ENCODE data around the gene KAT14. TPM values are rescaled to one million over a fixed set of nuclear protein-coding genes. Genes with fewer than 3 reads are reported as not detected.
"Not testable (repeated sequence)": the region's sequence is repeated elsewhere in the genome, so short reads cannot be mapped to it uniquely, and the experiment has no call there.

KAT14 gene, protein sequence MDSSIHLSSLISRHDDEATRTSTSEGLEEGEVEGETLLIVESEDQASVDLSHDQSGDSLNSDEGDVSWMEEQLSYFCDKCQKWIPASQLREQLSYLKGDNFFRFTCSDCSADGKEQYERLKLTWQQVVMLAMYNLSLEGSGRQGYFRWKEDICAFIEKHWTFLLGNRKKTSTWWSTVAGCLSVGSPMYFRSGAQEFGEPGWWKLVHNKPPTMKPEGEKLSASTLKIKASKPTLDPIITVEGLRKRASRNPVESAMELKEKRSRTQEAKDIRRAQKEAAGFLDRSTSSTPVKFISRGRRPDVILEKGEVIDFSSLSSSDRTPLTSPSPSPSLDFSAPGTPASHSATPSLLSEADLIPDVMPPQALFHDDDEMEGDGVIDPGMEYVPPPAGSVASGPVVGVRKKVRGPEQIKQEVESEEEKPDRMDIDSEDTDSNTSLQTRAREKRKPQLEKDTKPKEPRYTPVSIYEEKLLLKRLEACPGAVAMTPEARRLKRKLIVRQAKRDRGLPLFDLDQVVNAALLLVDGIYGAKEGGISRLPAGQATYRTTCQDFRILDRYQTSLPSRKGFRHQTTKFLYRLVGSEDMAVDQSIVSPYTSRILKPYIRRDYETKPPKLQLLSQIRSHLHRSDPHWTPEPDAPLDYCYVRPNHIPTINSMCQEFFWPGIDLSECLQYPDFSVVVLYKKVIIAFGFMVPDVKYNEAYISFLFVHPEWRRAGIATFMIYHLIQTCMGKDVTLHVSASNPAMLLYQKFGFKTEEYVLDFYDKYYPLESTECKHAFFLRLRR
- total RNA-seq: 10 to 100 TPM in 3 of 4 donors, 1 to 10 TPM in 1; 5.6 to 23.3 (median 18.0) TPM

DNA sequence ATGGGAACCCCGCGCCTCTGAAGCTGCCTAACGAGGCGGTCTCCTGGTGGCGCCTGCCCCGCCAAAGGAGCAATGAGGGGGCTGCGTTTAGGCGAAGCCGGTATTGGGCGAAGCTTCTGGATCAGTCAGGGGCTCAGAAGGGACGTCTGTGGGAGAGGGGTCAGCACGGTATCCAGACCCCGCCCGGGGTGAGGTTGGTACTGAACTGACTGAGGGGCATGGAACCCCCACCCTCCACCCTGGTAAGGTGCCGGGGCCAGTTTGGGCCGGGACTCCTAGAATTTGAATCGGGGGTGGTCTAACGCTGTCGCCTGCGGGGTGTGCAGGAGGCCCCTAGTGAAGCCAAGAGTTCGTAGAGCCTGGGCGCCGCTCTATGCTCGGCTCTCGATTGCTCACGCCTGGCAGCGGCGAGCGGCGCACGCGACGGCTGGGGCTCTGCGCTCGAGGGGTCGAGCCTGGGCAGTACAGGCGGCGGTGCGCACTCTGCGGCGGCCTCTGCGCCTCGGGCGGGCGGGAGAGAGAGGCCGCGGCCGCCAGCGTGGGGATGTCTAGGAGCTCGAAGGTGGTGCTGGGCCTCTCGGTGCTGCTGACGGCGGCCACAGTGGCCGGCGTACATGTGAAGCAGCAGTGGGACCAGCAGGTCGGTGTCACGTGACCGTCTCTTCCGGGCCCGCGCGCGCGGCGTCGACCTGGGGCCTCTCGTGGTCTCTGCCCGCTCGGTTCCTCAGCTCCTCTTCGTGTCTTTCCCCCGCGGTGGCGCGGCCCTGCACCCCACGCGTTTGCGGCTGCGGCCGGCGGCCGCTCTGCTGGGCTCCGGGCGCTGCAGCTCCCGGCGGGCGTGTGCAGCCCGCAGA is at the start of gene KAT14, which contains the start of gene PET117:
Gene KAT14, plus strand, starts transcription at position 452 of the 854 bp plus-strand sequence. CDS start 4,798 bp downstream, outside the sequence.
Gene PET117, plus strand, starts transcription at position 452 of the 854 bp plus-strand sequence. Its CDS starts 93 bp downstream, at position 545.
- Histone ChIP-seq H3K36me3 (no peaks in the 10 kb centered on the region), H3K9me3 (no peaks in the 10 kb centered on the region), H3K27ac (peak within 1 kb of the TSS; percentile 85 to 91), H3K27me3 (no peaks in the 10 kb centered on the region), H3K4me1 (no peaks in the 10 kb centered on the region), H3K4me3 (peak within 1 kb of the TSS; percentile 93 to 95)
- TF ChIP-seq, protein P1, sequence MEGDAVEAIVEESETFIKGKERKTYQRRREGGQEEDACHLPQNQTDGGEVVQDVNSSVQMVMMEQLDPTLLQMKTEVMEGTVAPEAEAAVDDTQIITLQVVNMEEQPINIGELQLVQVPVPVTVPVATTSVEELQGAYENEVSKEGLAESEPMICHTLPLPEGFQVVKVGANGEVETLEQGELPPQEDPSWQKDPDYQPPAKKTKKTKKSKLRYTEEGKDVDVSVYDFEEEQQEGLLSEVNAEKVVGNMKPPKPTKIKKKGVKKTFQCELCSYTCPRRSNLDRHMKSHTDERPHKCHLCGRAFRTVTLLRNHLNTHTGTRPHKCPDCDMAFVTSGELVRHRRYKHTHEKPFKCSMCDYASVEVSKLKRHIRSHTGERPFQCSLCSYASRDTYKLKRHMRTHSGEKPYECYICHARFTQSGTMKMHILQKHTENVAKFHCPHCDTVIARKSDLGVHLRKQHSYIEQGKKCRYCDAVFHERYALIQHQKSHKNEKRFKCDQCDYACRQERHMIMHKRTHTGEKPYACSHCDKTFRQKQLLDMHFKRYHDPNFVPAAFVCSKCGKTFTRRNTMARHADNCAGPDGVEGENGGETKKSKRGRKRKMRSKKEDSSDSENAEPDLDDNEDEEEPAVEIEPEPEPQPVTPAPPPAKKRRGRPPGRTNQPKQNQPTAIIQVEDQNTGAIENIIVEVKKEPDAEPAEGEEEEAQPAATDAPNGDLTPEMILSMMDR (IDR thresholded peaks at IDR 0.05): peak in 1 of 4 experiments; percentile 9
- TF ChIP-seq POLR2A (IDR thresholded peaks at IDR 0.05): peak in 1 of 2 donors; percentile 79
- peak; percentile 82 to 90 for DNase-seq
- intact Hi-C loops (cut with DNase I; ENCODE audit: low total_unique reads): loop anchor here (10.0 kb wide), 1 partner anchor 147 kb away; the partner anchor contains the start of gene ZNF133

DNA sequence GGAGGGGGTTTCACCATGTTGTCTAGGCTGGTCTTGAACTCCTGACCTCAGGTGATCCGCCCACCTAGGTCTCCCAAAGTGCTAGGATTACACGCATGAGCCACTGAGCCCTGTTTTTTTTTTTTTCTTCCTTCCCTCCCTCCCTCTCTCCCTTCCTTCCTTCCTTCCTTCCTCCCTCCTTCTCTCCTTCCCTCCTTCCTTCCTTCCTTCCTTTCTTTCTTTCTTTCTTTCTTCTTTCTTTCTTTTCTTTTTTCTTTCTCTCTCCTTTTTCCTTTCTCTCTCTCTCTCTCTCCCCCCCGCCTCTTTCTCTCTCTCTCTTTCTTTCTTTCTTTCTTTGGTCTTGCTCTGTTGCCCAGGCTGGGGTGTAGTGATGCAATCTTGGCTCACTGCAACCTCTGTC is 49.4 kb upstream of the KAT14 start:
- DNase-seq; H3K4me1 ChIP-seq; H3K27me3 ChIP-seq; H3K36me3 ChIP-seq; H3K9me3 ChIP-seq; intact Hi-C loops (cut with DNase I; ENCODE audit: low total_unique reads); H3K4me3 ChIP-seq; H3K27ac ChIP-seq: not testable (repeated sequence)

DNA sequence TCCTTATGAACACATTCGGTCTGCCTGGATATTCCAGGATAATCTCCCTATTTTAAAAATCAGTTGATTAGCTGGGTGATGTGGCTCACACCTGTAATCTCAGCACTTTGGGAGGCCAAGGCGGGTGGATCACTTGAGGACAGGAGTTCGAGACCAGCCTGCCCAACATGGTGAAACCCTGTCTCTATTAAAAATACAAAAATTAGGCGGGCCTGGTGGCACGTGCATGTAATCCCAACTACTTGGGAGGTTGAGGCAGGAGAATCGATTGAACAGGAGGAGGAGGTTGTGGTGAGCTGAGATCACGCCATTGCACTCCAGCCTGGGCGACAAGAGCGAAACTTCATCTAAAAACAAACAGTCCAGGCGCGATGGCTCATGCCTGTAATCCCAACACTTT is 48.8 kb upstream of the KAT14 start:
- H3K27ac ChIP-seq; H3K27me3 ChIP-seq; H3K4me3 ChIP-seq; H3K36me3 ChIP-seq; intact Hi-C loops (cut with DNase I; ENCODE audit: low total_unique reads); DNase-seq; H3K4me1 ChIP-seq; H3K9me3 ChIP-seq: not testable (repeated sequence)

DNA sequence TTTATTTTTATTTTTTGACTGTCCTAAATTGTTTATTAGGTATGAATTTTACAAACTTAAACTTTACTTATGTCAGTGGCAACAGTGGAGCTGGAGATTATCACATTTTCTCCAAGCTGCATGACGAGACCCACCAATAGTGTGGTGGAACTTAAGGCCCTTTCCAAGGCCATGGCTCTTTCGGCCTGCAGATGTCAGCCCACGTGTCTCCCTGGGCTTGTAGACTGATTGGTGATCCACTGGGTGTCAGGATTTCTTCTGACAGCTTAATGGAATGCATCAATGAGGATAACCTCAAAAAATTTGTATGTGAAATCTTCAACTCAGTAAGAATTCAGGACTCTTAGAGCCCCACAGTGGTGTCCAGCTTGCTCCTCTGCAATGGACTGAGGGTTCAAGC is 47.6 kb upstream of the KAT14 start:
- Histone ChIP-seq H3K9me3 (no peaks in the 10 kb centered on the region), H3K4me1 (no peaks in the 10 kb centered on the region), H3K4me3 (no peak overlapping the region), H3K36me3 (no peaks in the 10 kb centered on the region), H3K27me3 (no peaks in the 10 kb centered on the region), H3K27ac (no peak overlapping the region)
- intact Hi-C loops (cut with DNase I; ENCODE audit: low total_unique reads): no loop called here
- no peak for DNase-seq
- TF ChIP-seq, protein P1 (IDR thresholded peaks at IDR 0.05): no peak
- no peak for TF ChIP-seq POLR2A (IDR thresholded peaks at IDR 0.05)

DNA sequence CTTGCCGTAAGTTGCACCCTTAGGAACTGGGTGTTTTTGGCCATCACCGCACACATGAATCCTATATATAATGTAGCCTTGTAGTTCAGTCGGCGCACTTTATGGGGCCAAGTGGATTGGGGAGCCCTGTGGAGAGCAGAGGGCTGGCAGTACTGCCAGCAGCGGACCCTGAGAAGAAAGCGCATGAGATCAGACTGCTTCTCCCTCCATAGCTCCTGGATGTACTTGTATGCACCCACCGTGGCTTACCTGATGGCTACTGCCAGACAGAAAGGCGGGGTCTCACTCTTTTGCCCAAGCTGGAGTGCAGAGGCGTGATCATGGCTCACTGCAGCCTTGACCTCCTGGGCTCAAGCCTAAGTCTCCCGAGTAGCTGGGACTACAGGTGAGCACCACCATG is 47.2 kb upstream of the KAT14 start:
- no peak for TF ChIP-seq POLR2A (IDR thresholded peaks at IDR 0.05)
- TF ChIP-seq, protein P1 (IDR thresholded peaks at IDR 0.05): no peak
- Histone ChIP-seq H3K4me3 (no peak overlapping the region), H3K27me3 (no peaks in the 10 kb centered on the region), H3K9me3 (no peaks in the 10 kb centered on the region), H3K27ac (no peak overlapping the region), H3K4me1 (no peaks in the 10 kb centered on the region), H3K36me3 (no peaks in the 10 kb centered on the region)
- intact Hi-C loops (cut with DNase I; ENCODE audit: low total_unique reads): no loop called here
- no peak for DNase-seq

Data from uterus (tissue), 4 donors.